OCI-M2 (cell line): ENCODE data around the gene TNS3.

Experiments
- DNase-seq: peaks from one replicate; lab custom pipeline; 2025; ENCODE audit not compliant: unreplicated experiment; lab: John Stamatoyannopoulos, UW

The TNS3 gene

DNA sequence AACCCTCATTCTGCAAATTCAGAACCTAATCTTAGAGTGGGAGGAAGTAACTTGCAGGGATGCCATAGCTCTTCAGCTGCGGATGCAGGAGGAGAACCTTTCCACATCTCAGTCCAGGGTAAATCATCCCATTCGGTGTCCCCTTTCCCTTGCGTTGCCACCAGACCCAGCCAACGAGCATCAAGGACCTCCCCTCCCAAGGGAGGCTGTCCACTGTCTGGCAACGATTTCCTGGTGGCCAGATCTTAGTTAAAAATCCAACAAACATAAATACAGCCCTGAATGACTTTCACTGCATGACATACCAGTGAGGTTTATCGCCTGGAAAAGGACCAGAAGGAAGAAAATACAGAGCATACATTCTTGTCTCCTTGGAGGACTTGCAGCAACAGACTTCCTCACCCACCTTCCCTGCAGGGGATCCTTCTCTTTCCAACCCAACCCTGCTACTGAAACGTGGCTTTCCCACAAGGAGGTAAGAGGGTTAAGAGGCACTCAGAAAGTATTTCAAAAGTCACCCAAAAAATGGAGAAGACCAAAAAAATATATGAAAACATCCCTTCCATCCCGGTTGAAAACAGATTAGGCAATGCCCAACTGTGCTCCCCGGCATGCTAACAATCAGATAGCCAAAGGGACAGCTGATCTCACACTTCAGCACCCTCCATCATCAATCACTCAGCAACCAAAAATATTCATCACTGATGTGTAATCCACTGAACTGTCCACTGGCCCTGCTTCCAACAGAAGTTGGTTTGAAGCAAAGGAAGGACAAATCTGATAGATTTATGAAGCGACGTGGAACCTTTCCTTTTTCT, 206.6 kb downstream of the TNS3 start:
- DNase-seq = no peak

- no peak for DNase-seq
Observed at GRCh38 chr7:47374538-47374937, 207.4 kb downstream of the TNS3 start.

- no peak for DNase-seq
Observed at GRCh38 chr7:47373871-47374451, 207.9 kb downstream of the TNS3 start.

DNA sequence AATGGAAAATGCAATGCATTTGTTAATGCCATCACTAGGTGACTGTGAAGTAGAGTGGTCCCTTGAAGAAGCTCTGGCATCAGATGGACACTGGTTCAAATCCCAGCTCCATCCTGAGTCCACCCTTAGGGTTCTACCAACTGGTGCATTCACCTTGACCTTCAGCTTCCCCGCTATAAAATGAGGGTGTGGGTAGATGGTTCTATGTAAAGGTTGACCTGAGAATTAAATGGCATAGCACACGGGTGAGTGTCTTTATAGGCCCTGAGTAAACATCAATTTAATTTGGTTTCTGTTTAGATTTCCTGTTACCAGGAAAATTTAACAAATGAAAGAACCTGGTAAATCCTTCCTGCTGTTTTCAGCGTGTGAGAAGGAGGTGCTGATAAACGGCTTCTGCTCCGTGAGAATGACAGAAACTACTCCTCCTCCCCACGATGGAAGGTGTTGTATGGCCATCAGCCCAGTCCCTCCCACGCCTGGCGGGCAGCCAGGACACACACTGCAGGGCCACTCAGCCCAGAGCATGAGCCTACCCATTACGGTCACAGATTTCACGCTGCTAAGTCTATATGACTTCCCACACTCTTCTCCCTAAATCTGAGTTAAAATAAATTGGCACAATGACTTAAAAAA, 210.1 kb downstream of the TNS3 start:
- no peak for DNase-seq

- no peak for DNase-seq
Observed at GRCh38 chr7:47371317-47371716, 210.6 kb downstream of the TNS3 start.

- DNase-seq = no peak
Observed at GRCh38 chr7:47370461-47371042, 211.4 kb downstream of the TNS3 start.

- no peak for DNase-seq
Observed at GRCh38 chr7:47369736-47370135, 212.2 kb downstream of the TNS3 start.

GRCh38 chr7:47368190-47368812, 213.6 kb downstream of the TNS3 start:
- no peak for DNase-seq

DNA sequence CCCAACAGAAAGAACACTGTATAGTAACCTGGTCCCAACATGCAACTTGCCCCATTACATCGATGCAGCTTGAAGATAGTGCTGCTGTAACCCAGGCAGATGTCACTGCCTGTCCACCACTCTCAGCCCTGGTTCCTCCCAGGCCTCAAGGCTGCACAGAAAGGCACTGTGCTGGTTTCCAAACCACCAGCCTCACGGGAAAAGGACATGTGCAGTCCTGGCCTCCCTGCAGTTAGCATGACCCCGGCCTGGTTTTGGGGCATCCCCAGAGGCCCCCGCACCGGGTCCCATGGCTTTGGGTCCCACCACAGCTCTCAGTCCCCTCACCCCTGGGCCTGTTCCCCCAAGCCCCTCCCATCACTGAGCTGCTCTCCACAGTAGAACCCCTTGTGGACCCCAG, 214.5 kb downstream of the TNS3 start:
- DNase-seq = no peak

DNA sequence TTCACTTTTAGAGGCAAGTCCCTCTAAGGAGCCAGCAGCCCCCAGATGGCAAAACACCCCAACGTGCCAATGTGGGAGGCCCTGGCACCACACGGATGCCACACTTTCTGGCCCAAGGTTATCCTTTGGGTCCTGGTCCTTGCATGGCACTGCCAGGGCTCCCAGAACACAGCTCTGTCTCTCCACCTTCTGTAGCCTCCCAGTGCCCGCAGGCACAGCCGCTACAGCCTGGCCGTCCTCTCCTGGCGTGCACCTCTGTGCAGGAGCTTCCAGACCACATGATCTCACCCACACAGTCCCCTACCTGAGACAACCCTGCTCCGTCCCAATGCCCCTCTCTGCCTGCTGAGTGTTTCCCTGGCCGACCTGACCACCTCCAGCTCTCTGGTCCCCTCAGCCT, 215.0 kb downstream of the TNS3 start:
- DNase-seq = no peak

DNA sequence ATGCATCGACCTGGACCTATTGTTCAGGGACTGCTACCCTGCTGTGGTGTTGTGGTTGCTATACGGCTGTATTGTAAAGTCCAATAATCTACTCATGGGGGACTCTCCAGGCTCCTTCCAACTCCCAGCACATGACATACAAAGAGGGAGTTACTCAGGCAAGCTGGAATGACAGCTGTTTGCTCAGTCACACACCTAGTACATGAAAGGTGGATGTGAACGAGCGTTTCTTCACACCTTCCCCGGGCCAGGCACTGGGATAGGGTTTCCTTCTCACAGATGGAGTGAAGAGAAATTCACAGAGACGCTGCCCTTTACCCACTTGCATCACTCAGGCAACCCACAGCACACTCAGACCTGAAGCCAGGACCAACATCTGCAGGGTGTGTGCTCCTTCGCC, 215.7 kb downstream of the TNS3 start:
- DNase-seq = no peak

- DNase-seq = no peak
Observed at GRCh38 chr7:47362984-47363383, 218.9 kb downstream of the TNS3 start.

DNA sequence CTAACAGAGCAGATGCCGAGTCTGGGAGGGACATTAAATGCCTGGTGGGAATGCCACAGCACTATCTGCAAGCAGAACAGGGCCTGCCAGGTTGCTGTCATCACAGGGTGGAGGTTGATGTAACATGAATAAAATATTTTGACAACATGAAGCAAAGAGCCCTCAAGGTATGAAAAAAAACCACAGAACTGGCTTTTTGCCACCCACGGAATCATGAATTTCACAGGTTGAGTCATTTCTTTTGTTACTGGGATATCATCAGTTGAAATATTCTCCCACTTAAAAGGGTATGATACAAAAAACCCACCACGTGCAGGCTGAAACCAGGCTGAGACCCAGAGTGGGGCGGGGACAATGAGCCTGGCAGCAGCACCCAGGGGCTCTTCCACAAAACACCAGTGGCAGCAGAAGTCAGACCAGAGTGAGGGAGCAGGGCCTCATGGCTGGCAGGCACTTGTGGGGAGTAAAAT, 220.1 kb downstream of the TNS3 start:
- DNase-seq = no peak

- DNase-seq = no peak
Observed at GRCh38 chr7:47361236-47361635, 220.7 kb downstream of the TNS3 start.

- DNase-seq = no peak
Observed at GRCh38 chr7:47360301-47360900, 221.5 kb downstream of the TNS3 start.

- no peak for DNase-seq
Observed at GRCh38 chr7:47358944-47359588, 222.8 kb downstream of the TNS3 start.

- DNase-seq = no peak
Observed at GRCh38 chr7:47358357-47358756, 223.6 kb downstream of the TNS3 start.

DNA sequence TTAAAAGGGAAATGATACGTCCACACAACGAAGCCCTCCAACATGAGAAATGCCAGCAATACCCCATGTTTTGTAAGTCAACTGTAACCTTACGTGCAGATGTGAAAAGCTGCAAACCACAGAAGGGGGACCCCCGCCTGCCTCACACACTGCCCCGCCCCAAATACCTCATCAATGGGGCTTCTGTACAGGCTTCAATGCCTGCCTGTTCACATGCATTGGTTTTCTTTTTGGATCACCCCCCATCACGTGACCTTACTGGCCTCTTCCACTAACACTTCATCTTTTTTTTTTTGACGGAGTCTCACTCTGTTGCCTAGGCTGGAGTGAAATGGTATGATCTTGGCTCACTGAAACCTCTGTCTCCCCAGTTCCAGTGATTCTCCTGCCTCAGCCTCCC, 224.0 kb downstream of the TNS3 start:
- no peak for DNase-seq

- DNase-seq = no peak
Observed at GRCh38 chr7:47357361-47357760, 224.6 kb downstream of the TNS3 start.

DNA sequence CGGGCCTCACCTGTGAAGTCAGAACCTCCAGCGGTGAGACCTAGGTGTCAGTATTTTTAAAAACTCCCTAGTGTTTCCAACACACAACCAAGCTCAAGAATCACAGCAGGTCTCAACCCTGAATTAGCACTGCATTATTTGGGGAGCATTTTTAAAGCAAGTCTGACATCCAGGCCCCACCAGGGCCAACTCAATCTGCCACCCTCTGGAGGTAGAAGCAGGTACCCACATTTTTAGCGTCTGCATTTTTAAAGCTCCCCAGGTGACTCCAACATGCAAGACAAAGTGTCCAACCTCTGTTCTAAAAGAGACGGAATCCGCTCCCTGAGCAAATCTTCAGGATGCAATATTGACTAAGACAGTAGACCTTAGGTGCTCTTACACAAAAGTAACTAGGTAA, 225.7 kb downstream of the TNS3 start:
- no peak for DNase-seq

GRCh38 chr7:47355684-47356083, 226.2 kb downstream of the TNS3 start:
- no peak for DNase-seq
